ENCODE data around the gene NR3C1. TPM values are rescaled to one million over a fixed set of nuclear protein-coding genes. Genes with fewer than 3 reads are reported as not detected.
A peak's percentile ranks its signal among the peaks of the same experiment; 100 is the strongest.

Gene NR3C1
- total RNA-seq, 4 donors from 2014 or later = 79.2 to 92.3 (median 89.3) TPM

- Histone ChIP-seq H3K4me1 (peaks cover 68 to 96% (median 83%) of the 10 kb centered on the region in 4 donors), H3K27ac (replicated peaks in 1 of 4) (no peak overlapping the region), H3K4me3 (no peak overlapping the region), H3K27me3 (no peaks in the 10 kb centered on the region), H3K9me3 (no peaks in the 10 kb centered on the region), H3K36me3 (no peaks in the 10 kb centered on the region)
- TF ChIP-seq CTCF (IDR thresholded peaks at IDR 0.05) = no peak
- no peak for TF ChIP-seq POLR2A (IDR thresholded peaks at IDR 0.05; ENCODE audit: low read depth)
- DNase-seq (ENCODE audit: extremely low spot score) = no peak
- intact Hi-C loops (cut with DNase I) = no loop called here
- WGBS = 94% methylated on average over 1 of the region's 1 CpG
Observed at GRCh38 chr5:143345671-143346440, 57.6 kb downstream of the NR3C1 start.

GRCh38 chr5:143343042-143343441 is 60.4 kb downstream of the NR3C1 start:
- Histone ChIP-seq H3K36me3 (no peaks in the 10 kb centered on the region), H3K4me3 (no peak overlapping the region), H3K4me1 (peaks cover 59 to 95% (median 86%) of the 10 kb centered on the region in 4 donors), H3K27ac (replicated peaks in 1 of 4) (peak overlapping the region in 3 of 4 donors; percentile 72 to 75 (median 75)), H3K27me3 (no peaks in the 10 kb centered on the region), H3K9me3 (no peaks in the 10 kb centered on the region)
- TF ChIP-seq EP300 (IDR thresholded peaks at IDR 0.05) (no peak), POLR2A (IDR thresholded peaks at IDR 0.05; ENCODE audit: low read depth) (no peak), CTCF (IDR thresholded peaks at IDR 0.05) (no peak), POLR2AphosphoS5 (IDR thresholded peaks at IDR 0.05) (no peak)
- intact Hi-C loops (cut with DNase I) = no loop called here
- 96% methylated on average over 2 of the region's 2 CpGs for WGBS
- DNase-seq (ENCODE audit: extremely low spot score) = no peak

DNA sequence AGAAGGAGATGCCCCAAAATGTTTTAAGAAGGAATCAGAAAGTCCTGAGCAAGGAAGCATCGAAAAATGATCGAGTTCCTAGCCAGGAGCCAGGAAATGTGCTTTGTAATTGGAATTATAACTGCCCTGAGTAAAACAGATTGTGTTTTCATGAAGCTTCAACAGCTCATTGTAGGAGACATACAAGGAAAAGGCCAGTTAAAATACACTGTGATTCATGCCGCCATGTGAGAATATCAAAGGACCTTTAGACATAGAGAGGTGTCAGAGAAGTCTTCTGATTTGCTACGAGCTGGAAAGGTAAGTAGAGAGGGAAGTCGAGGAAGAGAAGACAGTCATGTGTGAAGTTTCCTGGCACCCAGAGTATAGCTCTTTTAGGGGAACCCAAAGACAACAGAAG is 60.9 kb downstream of the NR3C1 start:
- intact Hi-C loops (cut with DNase I) = no loop called here

DNA sequence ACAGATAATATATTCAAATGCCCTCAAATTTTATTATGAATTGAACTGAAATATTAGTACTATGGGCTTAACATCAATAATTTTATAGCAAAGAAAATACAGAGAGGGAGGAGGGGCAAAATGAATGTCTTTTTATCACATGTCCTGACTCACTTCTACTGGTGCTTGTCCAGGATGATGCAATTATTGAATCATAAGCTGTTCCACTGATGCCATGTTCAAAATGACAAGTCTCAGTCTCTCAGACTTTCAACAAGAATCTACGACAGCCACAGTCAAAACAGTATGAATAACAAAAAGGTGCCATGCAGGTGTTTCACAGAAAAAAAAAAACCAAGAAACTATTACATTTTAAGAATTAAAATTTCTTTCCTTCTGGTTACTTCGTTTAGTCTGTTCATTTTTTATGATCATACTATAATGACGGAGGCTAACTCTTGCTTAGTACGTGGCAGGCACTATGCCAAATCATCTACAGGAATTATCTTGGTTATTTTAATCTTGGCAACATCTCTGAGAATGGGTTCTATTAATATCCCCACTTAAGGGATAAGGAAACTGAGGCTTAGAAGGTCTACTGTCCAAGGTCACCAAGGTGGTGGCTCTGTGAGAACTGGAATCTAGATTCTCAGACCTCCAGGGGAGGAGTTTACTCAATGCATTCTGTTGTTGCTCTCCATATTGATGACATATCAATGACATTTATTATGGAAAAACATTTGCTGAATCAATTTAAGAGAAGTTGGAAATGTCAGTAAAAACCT is 61.5 kb downstream of the NR3C1 start:
- DNase-seq (ENCODE audit: extremely low spot score) = no peak
- no peaks in the 10 kb centered on the region for H3K27me3 ChIP-seq
- WGBS = 33% methylated on average over 4 of the region's 4 CpGs
- no peaks in the 10 kb centered on the region for H3K36me3 ChIP-seq
- peak overlapping the region; percentile 60 to 75 (median 74) for H3K27ac ChIP-seq (replicated peaks in 1 of 4)
- H3K9me3 ChIP-seq = no peaks in the 10 kb centered on the region
- peaks cover 53 to 94% (median 81%) of the 10 kb centered on the region in 4 donors for H3K4me1 ChIP-seq
- intact Hi-C loops (cut with DNase I) = no loop called here
- H3K4me3 ChIP-seq = no peak overlapping the region
- no peak for TF ChIP-seq POLR2A (IDR thresholded peaks at IDR 0.05; ENCODE audit: low read depth)
- no peak for TF ChIP-seq CTCF (IDR thresholded peaks at IDR 0.05)
- no peak for TF ChIP-seq EP300 (IDR thresholded peaks at IDR 0.05)
- TF ChIP-seq POLR2AphosphoS5 (IDR thresholded peaks at IDR 0.05) = peak in 1 of 2 donors; percentile 42

More for the DNA sequence above, 60.9 kb downstream of the NR3C1 start:
- 59% methylated on average over 5 of the region's 5 CpGs for WGBS
- Histone ChIP-seq H3K27me3 (no peaks in the 10 kb centered on the region), H3K4me1 (peaks cover 56 to 94% (median 85%) of the 10 kb centered on the region in 4 donors), H3K9me3 (no peaks in the 10 kb centered on the region), H3K27ac (replicated peaks in 1 of 4) (peak overlapping the region; percentile 16 to 75 (median 74)), H3K36me3 (no peaks in the 10 kb centered on the region), H3K4me3 (no peak overlapping the region)
- DNase-seq (ENCODE audit: extremely low spot score) = no peak
- no peak for TF ChIP-seq POLR2AphosphoS5 (IDR thresholded peaks at IDR 0.05)
- TF ChIP-seq EP300 (IDR thresholded peaks at IDR 0.05) = no peak
- TF ChIP-seq CTCF (IDR thresholded peaks at IDR 0.05) = no peak
- TF ChIP-seq POLR2A (IDR thresholded peaks at IDR 0.05; ENCODE audit: low read depth) = no peak
